Transverse colon (tissue), 4 donors: ENCODE measurements around the gene OMP.

Source experiments
- CTCF ChIP-seq, 5 experiments: fragments of 200-600 bp in 3 of 5; fragments of 450-650 bp in 2 of 5; sonication (generic) in 3 of 5; IDR thresholded peaks; 1 replicate in 2 of 5; 2 replicates in 3 of 5; pipeline ENCODE4 v1.5.1; 2016 to 2017; ENCODE audit warnings: antibody characterized with exemption in 5 of 5, inconsistent platforms in 3 of 5, mild to moderate bottlenecking in 2 of 5, moderate library complexity in 1 of 5
- EP300 ChIP-seq: sonication (generic); formaldehyde crosslinking; IDR thresholded peaks from one replicate; pipeline ENCODE4 v1.6.1; 2017; ENCODE audit warnings: antibody characterized with exemption, low read depth
- POLR2A ChIP-seq: fragments of 450-650 bp; IDR thresholded peaks from one replicate; pipeline ENCODE4 v1.6.1; 2016; ENCODE audit warnings: antibody characterized with exemption, mild to moderate bottlenecking, moderate library complexity
- POLR2AphosphoS5 ChIP-seq, 3 donors: sonication (generic); formaldehyde crosslinking; IDR thresholded peaks; one replicate each; pipeline ENCODE4 v1.6.1; 2016; ENCODE audit warnings: antibody characterized with exemption in 3 of 3

DNA sequence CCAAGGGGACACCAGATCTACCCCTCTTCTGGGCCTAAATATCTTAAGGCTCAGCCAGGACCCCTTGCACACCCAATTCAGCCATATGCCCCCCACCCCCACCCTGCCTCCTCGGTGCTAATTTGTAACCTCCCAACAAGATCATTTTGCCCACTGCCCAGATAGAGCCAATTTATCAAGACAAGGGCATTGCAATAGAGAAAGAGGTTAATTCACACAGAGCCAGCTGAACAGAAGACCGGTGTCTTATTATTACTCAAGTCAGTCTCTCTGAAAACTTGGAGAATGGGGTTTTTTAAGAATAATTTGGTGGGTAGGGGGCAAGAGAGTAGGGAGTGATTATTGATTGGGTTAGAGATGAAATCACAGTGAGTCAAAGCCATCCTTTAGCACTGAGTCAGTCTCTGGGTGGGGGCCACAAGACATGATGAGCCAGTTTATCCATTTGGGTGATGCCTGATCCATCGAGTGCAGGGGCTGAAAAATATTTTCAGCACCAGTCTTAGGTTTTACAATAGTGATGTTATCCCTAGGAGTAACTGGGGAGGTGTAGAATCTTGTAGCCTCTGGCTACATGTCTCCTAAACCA lies 45.7 kb upstream of the OMP start:
- TF ChIP-seq CTCF (IDR thresholded peaks at IDR 0.05): no peak
- TF ChIP-seq EP300: no peak
- TF ChIP-seq POLR2AphosphoS5 (IDR thresholded peaks at IDR 0.05): no peak
- no peak for TF ChIP-seq POLR2A
